Right lobe of liver (tissue), 6 donors: Measurements from ENCODE around the gene FZD2. TPM values are rescaled to one million over a fixed set of nuclear protein-coding genes. Genes with fewer than 3 reads are reported as not detected.
"Not testable (repeated sequence)": the region's sequence is repeated elsewhere in the genome, so short reads cannot be mapped to it uniquely, and the experiment has no call there.

Experiments used
- ATAC-seq, 4 donors: fragments of 200-7000 bp; cut with Tn5 transposase; one replicate each; pipeline ENCODE4 v1.9.1; 2020; ENCODE audit warnings: mild to moderate bottlenecking in 4 of 4, moderate library complexity in 4 of 4
- DNase-seq, 3 donors: peaks; one replicate each; pipeline ENCODE4 v3.0.0-alpha.2; 2020
- H3K27ac ChIP-seq, 3 donors: fragments of 200-600 bp; one replicate each; pipeline ENCODE4 v1.8.0; 2022
- H3K27me3 ChIP-seq, 2 donors: fragments of 200-600 bp; one replicate each; pipeline ENCODE4 v1.8.0; 2022
- H3K36me3 ChIP-seq, 4 donors: fragments of 200-600 bp; sonication (generic) in 1 of 4; one replicate each; pipeline versions ENCODE4 v1.5.1 to v1.8.0; 2017 to 2022; ENCODE audit warnings: control low read depth in 1 of 4
- H3K4me1 ChIP-seq, 4 donors: fragments of 200-600 bp; sonication (generic) in 1 of 4; one replicate each; pipeline versions ENCODE4 v1.5.1 to v1.8.0; 2017 to 2022; ENCODE audit warnings: control low read depth in 1 of 4
- H3K4me3 ChIP-seq, 3 donors: fragments of 200-600 bp; one replicate each; pipeline ENCODE4 v1.8.0; 2022
- H3K9me3 ChIP-seq, 4 donors: fragments of 200-600 bp; sonication (generic) in 1 of 4; one replicate each; pipeline versions ENCODE4 v1.5.1 to v1.8.0; 2017 to 2022; ENCODE audit warnings: control low read depth in 1 of 4
- CTCF ChIP-seq, 4 donors: fragments of 200-600 bp in 3 of 4; fragments of 450-650 bp in 1 of 4; IDR thresholded peaks; one replicate each; pipeline versions ENCODE4 v1.5.1 to v1.8.0; 2016 to 2022; ENCODE audit warnings: antibody characterized with exemption in 4 of 4, mild to moderate bottlenecking in 2 of 4
- POLR2A ChIP-seq: fragments of 450-650 bp; IDR thresholded peaks from one replicate; pipeline ENCODE4 v1.6.1; 2017; ENCODE audit warnings: antibody characterized with exemption, mild to moderate bottlenecking
- WGBS: methylation state at CpG from one replicate; pipeline ENCODE4 v1.1.6; 2018; ENCODE audit warnings: low coverage, low lambda C conversion rate; ENCODE audit not compliant: insufficient coverage; ENCODE audit errors: missing lambda C conversion rate; 5-methylcytosine and 5-hydroxymethylcytosine counted together
- intact Hi-C, 2 donors: fragments of 100-400 bp; cut with DNase I; formaldehyde crosslinking; loops; one replicate each; pipeline versions ENCODE4 v1.11.2 to v1.14.1; 2022
- total RNA-seq, 6 experiments: library from RNA; depleted of rRNA in 2 of 6; stranded (reverse); fragments of >200 nt in 2 of 6; fragmentation: NEBNext Ultra II Directional in 3 of 6; extraction: Animal tissue kit (Norgen Biotek cat#: 25700) in 3 of 6; gene quantifications; one replicate each; pipeline versions ENCODE4 v1.1.0 to v1.2.4, GENCODE V29; 2016 to 2023
- donor health status: DM: no; HTN: yes; CAD: no.
- donor health status: DM: no; HTN: no; CAD: no.
- donor health status: DM: no; HTN: no; CAD: no.
- donor health status: DM: no; HTN: yes; CAD: no.
- donor health status: DM: no; HTN: yes; CAD: no.

FZD2 gene
- total RNA-seq, 6 experiments from 2014 or later, result 0.11 to 0.64 (median 0.28) TPM

- Histone ChIP-seq H3K9me3 (no peaks in the 10 kb centered on the region), H3K4me1 (no peaks in the 10 kb centered on the region), H3K36me3 (no peaks in the 10 kb centered on the region), H3K4me3 (no peak overlapping the region), H3K27ac (no peak overlapping the region), H3K27me3 (no peaks in the 10 kb centered on the region)
- ATAC-seq, result no peak
- DNase-seq, result peak in 1 of 3 donors; percentile 6
- WGBS, result 55% methylated on average over 9 of the region's 10 CpGs
- TF ChIP-seq CTCF (IDR thresholded peaks at IDR 0.05) (no peak), POLR2A (no peak)
- intact Hi-C loops, result no loop called here
Observed at GRCh38 chr17:44589316-44590071, 32.2 kb downstream of the FZD2 start.

- ATAC-seq, DNase-seq, intact Hi-C loops, H3K9me3 ChIP-seq, H3K27ac ChIP-seq, H3K4me3 ChIP-seq, H3K27me3 ChIP-seq, H3K4me1 ChIP-seq, H3K36me3 ChIP-seq: not testable (repeated sequence)
- WGBS, result no CpG with 5 or more reads among the region's 1 CpG
Observed at GRCh38 chr17:44590072-44590462, 32.8 kb downstream of the FZD2 start.

GRCh38 chr17:44590762-44591161 is 33.5 kb downstream of the FZD2 start:
- 50% methylated on average over 2 of the region's 2 CpGs for WGBS
- H3K27me3 ChIP-seq, ATAC-seq, H3K36me3 ChIP-seq, H3K4me3 ChIP-seq, H3K9me3 ChIP-seq, intact Hi-C loops, H3K4me1 ChIP-seq, DNase-seq, H3K27ac ChIP-seq: not testable (repeated sequence)

GRCh38 chr17:44591206-44591605 is 33.9 kb downstream of the FZD2 start:
- Histone ChIP-seq H3K4me3 (no peak overlapping the region), H3K4me1 (no peaks in the 10 kb centered on the region), H3K36me3 (no peaks in the 10 kb centered on the region), H3K9me3 (no peaks in the 10 kb centered on the region), H3K27ac (no peak overlapping the region), H3K27me3 (no peaks in the 10 kb centered on the region)
- intact Hi-C loops, result no loop called here
- DNase-seq, result no peak
- TF ChIP-seq POLR2A (no peak), CTCF (IDR thresholded peaks at IDR 0.05) (no peak)
- 72% methylated on average over 4 of the region's 4 CpGs for WGBS
- ATAC-seq, result no peak

- intact Hi-C loops, result no loop called here
- TF ChIP-seq CTCF (IDR thresholded peaks at IDR 0.05) (no peak), POLR2A (no peak)
- ATAC-seq (no peak), DNase-seq (peak in 1 of 3 donors; percentile 11)
- H3K4me1 ChIP-seq, result no peaks in the 10 kb centered on the region
- no peaks in the 10 kb centered on the region for H3K36me3 ChIP-seq
- no peak overlapping the region for H3K4me3 ChIP-seq
- no peaks in the 10 kb centered on the region for H3K9me3 ChIP-seq
- no peaks in the 10 kb centered on the region for H3K27me3 ChIP-seq
- WGBS, result 28% methylated on average over 4 of the region's 6 CpGs
- H3K27ac ChIP-seq, result no peak overlapping the region
Observed at GRCh38 chr17:44593156-44593555, 35.9 kb downstream of the FZD2 start.
